PC-3 (cell line): ENCODE data around the gene GNA15.

Source experiments
- CTCF ChIP-seq: fragments of 300-600 bp; sonication (generic); conservative IDR thresholded peaks from 2 replicates; pipeline ENCODE4 v1.5.1; 2017; ENCODE audit warnings: antibody characterized with exemption, low read depth, mild to moderate bottlenecking, low read length
- EZH2 ChIP-seq: fragments of 300-600 bp; sonication (generic); IDR thresholded peaks from one replicate; pipeline ENCODE4 v1.6.1; 2017; ENCODE audit warnings: antibody characterized with exemption, mild to moderate bottlenecking, low read length; ENCODE audit not compliant: unreplicated experiment
- EZH2phosphoT487 ChIP-seq: fragments of 300-600 bp; sonication (generic); IDR thresholded peaks from 2 replicates; pipeline ENCODE4 v1.6.1; 2018; ENCODE audit warnings: mild to moderate bottlenecking, antibody characterized with exemption, low read length, borderline replicate concordance

- TF ChIP-seq CTCF (no peak), EZH2 (no peak), EZH2phosphoT487 (no peak)
Measured at GRCh38 chr19:3123956-3124355, 11.9 kb upstream of the GNA15 start.
